Testis (tissue), 2 donors: ENCODE results near the gene CHMP5.

Experiments used
- POLR2A ChIP-seq: fragments of 450-650 bp; IDR thresholded peaks from one replicate; pipeline ENCODE4 v1.6.1; 2017; ENCODE audit warnings: antibody characterized with exemption, mild to moderate bottlenecking, moderate library complexity
- TF ChIP-seq, protein P1 (sequence below), 3 experiments: fragments of 450-650 bp in 2 of 3; fragments of 200-600 bp in 1 of 3; sonication (generic) in 1 of 3; IDR thresholded peaks; one replicate each; pipeline ENCODE4 v1.5.1; 2016 to 2019; ENCODE audit warnings: antibody characterized with exemption in 3 of 3, mild to moderate bottlenecking in 2 of 3, moderate library complexity in 1 of 3

DNA sequence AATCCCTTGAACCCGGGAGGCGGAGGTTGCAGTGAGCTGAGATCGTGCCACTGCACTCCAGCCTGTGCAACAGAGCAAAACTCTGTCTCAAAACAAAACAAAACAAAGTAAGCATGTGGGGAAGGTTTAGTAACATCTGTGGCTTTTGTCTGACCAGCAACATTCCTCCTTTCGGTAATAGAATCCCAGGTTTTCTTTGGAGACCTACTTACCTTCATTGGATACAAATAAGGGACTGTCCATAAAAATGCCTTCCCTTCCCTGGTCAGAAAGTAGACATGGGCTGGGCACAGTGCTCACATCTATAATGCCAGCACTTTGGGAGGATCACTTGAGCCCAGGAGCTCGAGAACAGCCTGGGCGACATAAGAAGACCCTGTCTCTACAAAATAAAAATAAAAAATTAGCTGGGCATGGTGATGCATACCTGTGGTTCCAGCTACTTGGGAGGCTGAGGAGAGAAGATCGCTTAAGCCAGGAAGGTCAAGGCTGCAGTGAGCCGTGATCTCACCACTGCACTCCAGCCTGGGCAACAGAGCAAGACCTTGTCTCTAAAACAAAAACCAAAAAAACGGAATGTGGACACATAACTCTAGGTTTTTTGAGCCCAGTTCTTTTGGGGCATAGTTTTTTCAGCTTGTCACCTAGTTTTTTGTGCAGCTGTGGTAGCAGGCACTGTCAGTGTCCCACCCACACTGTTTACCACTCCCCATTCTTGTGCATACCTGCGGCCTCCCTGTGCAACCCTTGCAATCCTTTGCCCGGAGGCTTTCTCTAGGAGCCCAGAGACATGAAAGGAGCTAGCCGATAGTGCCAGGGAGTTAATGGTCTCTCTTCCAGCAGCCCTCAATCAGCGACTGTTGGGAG, 33.9 kb upstream of the CHMP5 start:
- TF ChIP-seq, protein P1, sequence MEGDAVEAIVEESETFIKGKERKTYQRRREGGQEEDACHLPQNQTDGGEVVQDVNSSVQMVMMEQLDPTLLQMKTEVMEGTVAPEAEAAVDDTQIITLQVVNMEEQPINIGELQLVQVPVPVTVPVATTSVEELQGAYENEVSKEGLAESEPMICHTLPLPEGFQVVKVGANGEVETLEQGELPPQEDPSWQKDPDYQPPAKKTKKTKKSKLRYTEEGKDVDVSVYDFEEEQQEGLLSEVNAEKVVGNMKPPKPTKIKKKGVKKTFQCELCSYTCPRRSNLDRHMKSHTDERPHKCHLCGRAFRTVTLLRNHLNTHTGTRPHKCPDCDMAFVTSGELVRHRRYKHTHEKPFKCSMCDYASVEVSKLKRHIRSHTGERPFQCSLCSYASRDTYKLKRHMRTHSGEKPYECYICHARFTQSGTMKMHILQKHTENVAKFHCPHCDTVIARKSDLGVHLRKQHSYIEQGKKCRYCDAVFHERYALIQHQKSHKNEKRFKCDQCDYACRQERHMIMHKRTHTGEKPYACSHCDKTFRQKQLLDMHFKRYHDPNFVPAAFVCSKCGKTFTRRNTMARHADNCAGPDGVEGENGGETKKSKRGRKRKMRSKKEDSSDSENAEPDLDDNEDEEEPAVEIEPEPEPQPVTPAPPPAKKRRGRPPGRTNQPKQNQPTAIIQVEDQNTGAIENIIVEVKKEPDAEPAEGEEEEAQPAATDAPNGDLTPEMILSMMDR (IDR thresholded peaks at IDR 0.05): no peak
- TF ChIP-seq POLR2A: no peak
